Tibial nerve (tissue), 4 donors: ENCODE data around the gene PTPRG. TPM values are rescaled to one million over a fixed set of nuclear protein-coding genes. Genes with fewer than 3 reads are reported as not detected.

Experiments
- DNase-seq, 2 donors: peaks; one replicate each; pipeline ENCODE4 v3.0.0-alpha.2; 2019; ENCODE audit warnings: low spot score in 2 of 2
- H3K27ac ChIP-seq, 4 donors: fragments of 200-600 bp; sonication (generic) in 3 of 4; one replicate each; pipeline ENCODE4 v1.5.1; 2017 to 2019; ENCODE audit warnings: mild to moderate bottlenecking in 1 of 4
- H3K27me3 ChIP-seq, 2 donors: fragments of 200-600 bp; sonication (generic) in 1 of 2; one replicate each; pipeline versions ENCODE4 v1.5.1 to v1.6.0; 2017 to 2019
- H3K36me3 ChIP-seq, 3 donors: fragments of 200-600 bp; sonication (generic); one replicate each; pipeline ENCODE4 v1.5.1; 2018 to 2019
- H3K4me1 ChIP-seq, 4 donors: fragments of 200-600 bp; sonication (generic) in 3 of 4; one replicate each; pipeline ENCODE4 v1.5.1; 2017 to 2019
- H3K4me3 ChIP-seq, 4 donors: fragments of 200-600 bp; sonication (generic) in 3 of 4; one replicate each; pipeline ENCODE4 v1.5.1; 2017 to 2019; ENCODE audit warnings: mild to moderate bottlenecking in 1 of 4, moderate library complexity in 1 of 4
- H3K9me3 ChIP-seq, 4 donors: fragments of 200-600 bp; sonication (generic) in 3 of 4; one replicate each; pipeline ENCODE4 v1.5.1; 2017 to 2019
- CTCF ChIP-seq, 5 experiments: fragments of 200-600 bp in 3 of 5; fragments of 450-650 bp in 2 of 5; sonication (generic) in 3 of 5; IDR thresholded peaks; one replicate each; pipeline ENCODE4 v1.5.1; 2016 to 2019; ENCODE audit warnings: antibody characterized with exemption in 5 of 5, mild to moderate bottlenecking in 3 of 5, moderate library complexity in 2 of 5
- EP300 ChIP-seq, 2 donors: sonication (generic); formaldehyde crosslinking; IDR thresholded peaks; one replicate each; pipeline ENCODE4 v1.6.1; 2017; ENCODE audit warnings: antibody characterized with exemption in 2 of 2, mild to moderate bottlenecking in 1 of 2
- POLR2A ChIP-seq, 2 donors: fragments of 450-650 bp; IDR thresholded peaks; one replicate each; pipeline ENCODE4 v1.6.1; 2017; ENCODE audit warnings: antibody characterized with exemption in 2 of 2, mild to moderate bottlenecking in 2 of 2, moderate library complexity in 2 of 2
- WGBS, 2 donors: methylation state at CpG; one replicate each; pipeline ENCODE4 v1.1.5; 2018; 5-methylcytosine and 5-hydroxymethylcytosine counted together
- total RNA-seq, 4 donors: library from RNA; depleted of rRNA; stranded (reverse); fragments of >200 nt; gene quantifications; one replicate each; pipeline ENCODE4 v1.1.0, GENCODE V29; 2016

PTPRG gene
- total RNA-seq, 4 donors from 2014 or later: 112 to 174 (median 121) TPM

GRCh38 chr3:62226601-62227339 is 665.4 kb downstream of the PTPRG start:
- H3K27ac ChIP-seq: no peak overlapping the region
- no peak overlapping the region for H3K4me3 ChIP-seq
- 78 to 89% methylated on average over 6 of the region's 6 CpGs for WGBS, 2 donors

GRCh38 chr3:62228467-62228866 is 667.1 kb downstream of the PTPRG start:
- TF ChIP-seq POLR2A (IDR thresholded peaks at IDR 0.05): no peak
- TF ChIP-seq EP300 (IDR thresholded peaks at IDR 0.05): no peak
- Histone ChIP-seq H3K27ac (no peak overlapping the region), H3K9me3 (no peaks in the 10 kb centered on the region), H3K27me3 (no peaks in the 10 kb centered on the region), H3K4me3 (no peak overlapping the region), H3K4me1 (no peaks in the 10 kb centered on the region), H3K36me3 (peaks cover 0 to 3% (median 0%) of the 10 kb centered on the region in 3 donors)
- 83 to 89% methylated on average over 3 of the region's 3 CpGs for WGBS, 2 donors
- DNase-seq: no peak

More at GRCh38 chr3:62226601-62227339, 665.4 kb downstream of the PTPRG start:
- H3K27me3 ChIP-seq: no peaks in the 10 kb centered on the region
- TF ChIP-seq CTCF (IDR thresholded peaks at IDR 0.05) (no peak), POLR2A (IDR thresholded peaks at IDR 0.05) (no peak)
- no peak for DNase-seq
- peaks cover 0 to 3% (median 0%) of the 10 kb centered on the region in 3 donors for H3K36me3 ChIP-seq
- no peaks in the 10 kb centered on the region for H3K4me1 ChIP-seq
- no peaks in the 10 kb centered on the region for H3K9me3 ChIP-seq

- Histone ChIP-seq H3K36me3 (peaks cover 0 to 3% (median 0%) of the 10 kb centered on the region in 3 donors), H3K9me3 (no peaks in the 10 kb centered on the region), H3K4me3 (no peak overlapping the region), H3K27ac (no peak overlapping the region), H3K4me1 (no peaks in the 10 kb centered on the region), H3K27me3 (no peaks in the 10 kb centered on the region)
- WGBS, 2 donors: 56 to 67% methylated on average over 5 of the region's 5 CpGs
- TF ChIP-seq CTCF (IDR thresholded peaks at IDR 0.05): no peak
- DNase-seq: no peak
Observed at GRCh38 chr3:62229211-62229610, 667.8 kb downstream of the PTPRG start.

GRCh38 chr3:62229908-62230307 is 668.5 kb downstream of the PTPRG start:
- no peak for DNase-seq
- 31 to 41% methylated on average over 1 of the region's 1 CpG for WGBS, 2 donors
- no peak overlapping the region for H3K4me3 ChIP-seq
- no peaks in the 10 kb centered on the region for H3K27me3 ChIP-seq
- TF ChIP-seq POLR2A (IDR thresholded peaks at IDR 0.05) (no peak), EP300 (IDR thresholded peaks at IDR 0.05) (no peak), CTCF (IDR thresholded peaks at IDR 0.05) (no peak)
- no peaks in the 10 kb centered on the region for H3K9me3 ChIP-seq
- no peaks in the 10 kb centered on the region for H3K4me1 ChIP-seq
- no peak overlapping the region for H3K27ac ChIP-seq
- H3K36me3 ChIP-seq: peaks cover 0 to 3% (median 0%) of the 10 kb centered on the region in 3 donors

- Histone ChIP-seq H3K9me3 (no peaks in the 10 kb centered on the region), H3K4me1 (peaks cover 0 to 20% (median 4%) of the 10 kb centered on the region in 4 donors), H3K4me3 (no peak overlapping the region), H3K27me3 (no peaks in the 10 kb centered on the region), H3K36me3 (no peaks in the 10 kb centered on the region), H3K27ac (no peak overlapping the region)
- DNase-seq: no peak
- WGBS, 2 donors: 87 to 95% methylated on average over 6 of the region's 6 CpGs
- TF ChIP-seq POLR2A (IDR thresholded peaks at IDR 0.05) (no peak), EP300 (IDR thresholded peaks at IDR 0.05) (no peak), CTCF (IDR thresholded peaks at IDR 0.05) (no peak)
Observed at GRCh38 chr3:62233065-62233464, 671.7 kb downstream of the PTPRG start.
